Adrenal gland (tissue), 12 donors: ENCODE data around the gene NUP93. TPM values are rescaled to one million over a fixed set of nuclear protein-coding genes. Genes with fewer than 3 reads are reported as not detected.

Source experiments
- DNase-seq, 7 donors: peaks; one replicate each; pipeline ENCODE4 v3.0.0-alpha.2; 2019 to 2020
- H3K27ac ChIP-seq, 5 donors: fragments of 200-600 bp; sonication (generic) in 4 of 5; 1 replicate in 3 of 5; 2 replicates in 2 of 5; pipeline versions ENCODE4 v1.5.1 to v1.8.0; 2016 to 2020; ENCODE audit warnings: mild to moderate bottlenecking in 1 of 5
- H3K27me3 ChIP-seq: fragments of 200-600 bp; 2 replicates; pipeline ENCODE4 v1.8.0; 2021
- H3K36me3 ChIP-seq, 2 donors: fragments of 200-600 bp; replicated peaks in 1 of 2; 1 replicate in 1 of 2; 2 replicates in 1 of 2; pipeline versions ENCODE4 v1.5.1 to v1.8.0; 2018 to 2022
- H3K4me1 ChIP-seq, 2 donors: fragments of 200-600 bp; replicated peaks in 1 of 2; 1 replicate in 1 of 2; 2 replicates in 1 of 2; pipeline versions ENCODE4 v1.5.1 to v1.8.0; 2018 to 2021
- H3K4me3 ChIP-seq, 4 donors: fragments of 200-600 bp; sonication (generic) in 3 of 4; one replicate each; pipeline ENCODE4 v1.5.1; 2016 to 2018
- H3K9me3 ChIP-seq, 3 donors: fragments of 200-600 bp; sonication (generic) in 1 of 3; replicated peaks in 1 of 3; 1 replicate in 2 of 3; 2 replicates in 1 of 3; pipeline versions ENCODE4 v1.5.1 to v1.8.0; 2016 to 2021
- CTCF ChIP-seq, 6 experiments: fragments of 450-650 bp in 4 of 6; fragments of 200-600 bp in 2 of 6; sonication (generic) in 1 of 6; IDR thresholded peaks; 1 replicate in 5 of 6; 2 replicates in 1 of 6; pipeline versions ENCODE4 v1.5.1 to v1.8.0; 2016 to 2021; ENCODE audit warnings: antibody characterized with exemption in 6 of 6, mild to moderate bottlenecking in 2 of 6, moderate library complexity in 1 of 6
- POLR2A ChIP-seq, 2 donors: fragments of 450-650 bp; IDR thresholded peaks; one replicate each; pipeline ENCODE4 v1.6.1; 2017; ENCODE audit warnings: antibody characterized with exemption in 2 of 2, mild to moderate bottlenecking in 2 of 2, moderate library complexity in 1 of 2
- WGBS, 4 donors: extraction: QIAGEN DNeasy Blood & Tissue Kit in 2 of 4; methylation state at CpG; one replicate each; pipeline versions ENCODE4 v1.1.5 to v1.1.7; 2013 to 2017; 5-methylcytosine and 5-hydroxymethylcytosine counted together
- intact Hi-C, 2 donors: fragments of 100-400 bp; cut with DNase I; formaldehyde crosslinking; loops; one replicate each; pipeline versions ENCODE4 v1.14.1 to v1.15.0; 2022 to 2023
- polyA plus RNA-seq, 3 donors: library from polyadenylated mRNA; stranded (reverse); fragments of 200-250 nt in 2 of 3; fragments of 350-450 nt in 1 of 3; fragmentation: Illumina TruSeq in 1 of 3; extraction: RNeasy Lipid Tissue Mini Kit (QIAGEN cat#74804) in 1 of 3; gene quantifications; one replicate each; pipeline ENCODE4 v1.2.3, GENCODE V29; 2013 to 2014
- total RNA-seq, 9 donors: library from RNA; depleted of rRNA in 4 of 9; stranded (reverse); fragments of >200 nt in 4 of 9; fragments of 120-200 nt in 1 of 9; fragmentation: NEBNext Ultra II Directional in 1 of 9; extraction: Animal tissue kit (Norgen Biotek cat#: 25700) in 1 of 9; gene quantifications; one replicate each; pipeline versions ENCODE4 v1.1.0 to v1.2.4, GENCODE V29; 2013 to 2023
- donor health status: healthy with polysubstance abuse.
- donor health status: Bipolar disorder and iron deficiency.
- donor health status: DM: yes; HTN: yes; CAD: no.
- donor health status: DM: no; HTN: no; CAD: no.
- donor health status: DM: no; HTN: no; CAD: no.
- donor health status: DM: yes; HTN: yes; CAD: no.

The NUP93 gene
- total and polyA plus RNA-seq, 12 donors: 29.3 to 71.1 (median 45.8) TPM

- WGBS, 4 donors: 96 to 100% (median 97%) methylated on average over 5 of the region's 5 CpGs
- Histone ChIP-seq H3K27ac (no peak overlapping the region), H3K27me3 (no peaks in the 10 kb centered on the region), H3K9me3 (no peaks in the 10 kb centered on the region), H3K4me1 (no peaks in the 10 kb centered on the region), H3K36me3 (no peaks in the 10 kb centered on the region), H3K4me3 (no peak overlapping the region)
- intact Hi-C loops: no loop called here
- DNase-seq: no peak
- TF ChIP-seq CTCF (IDR thresholded peaks at IDR 0.05): no peak
- no peak for TF ChIP-seq POLR2A (IDR thresholded peaks at IDR 0.05)
Measured at GRCh38 chr16:56889206-56889605, 159.3 kb downstream of the NUP93 start.

GRCh38 chr16:56891685-56892084 is 161.8 kb downstream of the NUP93 start:
- TF ChIP-seq CTCF (IDR thresholded peaks at IDR 0.05) (no peak), POLR2A (IDR thresholded peaks at IDR 0.05) (no peak)
- Histone ChIP-seq H3K27ac (no peak overlapping the region), H3K27me3 (no peaks in the 10 kb centered on the region), H3K9me3 (no peaks in the 10 kb centered on the region), H3K36me3 (no peaks in the 10 kb centered on the region), H3K4me1 (no peaks in the 10 kb centered on the region), H3K4me3 (no peak overlapping the region)
- DNase-seq: no peak
- 73 to 86% (median 77%) methylated on average over 10 to 11 of the region's 11 CpGs for WGBS, 4 donors
- intact Hi-C loops: no loop called here

- no peak overlapping the region for H3K27ac ChIP-seq
- WGBS, 4 donors: 82 to 92% (median 89%) methylated on average over 6 to 14 of the region's 14 CpGs
- no peaks in the 10 kb centered on the region for H3K36me3 ChIP-seq
- intact Hi-C loops: no loop called here
- H3K27me3 ChIP-seq: no peaks in the 10 kb centered on the region
- no peaks in the 10 kb centered on the region for H3K4me1 ChIP-seq
- no peaks in the 10 kb centered on the region for H3K9me3 ChIP-seq
- TF ChIP-seq CTCF (IDR thresholded peaks at IDR 0.05) (no peak), POLR2A (IDR thresholded peaks at IDR 0.05) (no peak)
- H3K4me3 ChIP-seq: no peak overlapping the region
- DNase-seq: no peak
Measured at GRCh38 chr16:56892705-56893104, 162.8 kb downstream of the NUP93 start.

- H3K4me1 ChIP-seq: no peaks in the 10 kb centered on the region
Measured at GRCh38 chr16:56894331-56894917, 164.5 kb downstream of the NUP93 start.

More at GRCh38 chr16:56894331-56894917, 164.5 kb downstream of the NUP93 start:
- Histone ChIP-seq H3K27me3 (no peaks in the 10 kb centered on the region), H3K9me3 (no peaks in the 10 kb centered on the region), H3K36me3 (no peaks in the 10 kb centered on the region), H3K27ac (no peak overlapping the region), H3K4me3 (no peak overlapping the region)
- DNase-seq: no peak
- intact Hi-C loops: no loop called here
- TF ChIP-seq CTCF (IDR thresholded peaks at IDR 0.05): no peak
- TF ChIP-seq POLR2A (IDR thresholded peaks at IDR 0.05): no peak
- WGBS, 4 donors: 91 to 93% (median 93%) methylated on average over 8 to 12 of the region's 12 CpGs
